ENCODE measurements around the gene PCDH8.

PCDH8 gene

GRCh38 chr13:52845334-52845761 lies 3.1 kb downstream of the PCDH8 start:
- Histone ChIP-seq H4K20me1 (ENCODE audit: insufficient read depth, low read length, poor library complexity, severe bottlenecking) (no peaks in the 10 kb centered on the region), H3F3A (ENCODE audit: low read depth) (no peaks in the 10 kb centered on the region), H3K27me3 (ENCODE audit: insufficient read depth, low read length, poor library complexity, severe bottlenecking) (no peaks in the 10 kb centered on the region), H2AFZ (ENCODE audit: low read length) (no peak overlapping the region), H3K9ac (ENCODE audit: low read depth, low read length, poor library complexity, severe bottlenecking) (no peak overlapping the region), H3K9me2 (replicated peaks; ENCODE audit: low read depth, low read length) (no peaks in the 10 kb centered on the region), H3K4me2 (ENCODE audit: low read depth, low read length, poor library complexity, severe bottlenecking) (no peak overlapping the region), H3K79me2 (ENCODE audit: insufficient read depth, low read length) (no peaks in the 10 kb centered on the region), H3K9me3 (ENCODE audit: insufficient read depth, low read depth, low read length) (no peaks in the 10 kb centered on the region), H3K4me1 (ENCODE audit: insufficient read depth, low read length, poor library complexity, severe bottlenecking) (no peaks in the 10 kb centered on the region), H3K4me3 (ENCODE audit: low read length, poor library complexity, severe bottlenecking) (no peak overlapping the region), H3K36me3 (ENCODE audit: insufficient read depth, low read length) (no peaks in the 10 kb centered on the region)
- TF ChIP-seq EZH2phosphoT487 (IDR thresholded peaks at IDR 0.05; ENCODE audit: borderline replicate concordance) (no peak), CTCF (conservative IDR thresholded peaks at IDR 0.05; ENCODE audit: low read length) (0 out of 2 replicates have a peak, but pooled peaks have one; percentile 10)

GRCh38 chr13:52844836-52845235 lies 3.6 kb downstream of the PCDH8 start:
- Histone ChIP-seq H4K20me1 (ENCODE audit: insufficient read depth, low read length, poor library complexity, severe bottlenecking) (no peaks in the 10 kb centered on the region), H3K4me1 (ENCODE audit: insufficient read depth, low read length, poor library complexity, severe bottlenecking) (no peaks in the 10 kb centered on the region), H3K27me3 (ENCODE audit: insufficient read depth, low read length, poor library complexity, severe bottlenecking) (no peaks in the 10 kb centered on the region), H3K79me2 (ENCODE audit: insufficient read depth, low read length) (no peaks in the 10 kb centered on the region), H3K9ac (ENCODE audit: low read depth, low read length, poor library complexity, severe bottlenecking) (no peak overlapping the region), H3K4me2 (ENCODE audit: low read depth, low read length, poor library complexity, severe bottlenecking) (no peak overlapping the region), H3K9me2 (replicated peaks; ENCODE audit: low read depth, low read length) (no peaks in the 10 kb centered on the region), H3F3A (ENCODE audit: low read depth) (no peaks in the 10 kb centered on the region), H3K9me3 (ENCODE audit: insufficient read depth, low read depth, low read length) (no peaks in the 10 kb centered on the region), H2AFZ (ENCODE audit: low read length) (no peak overlapping the region), H3K4me3 (ENCODE audit: low read length, poor library complexity, severe bottlenecking) (no peak overlapping the region), H3K36me3 (ENCODE audit: insufficient read depth, low read length) (no peaks in the 10 kb centered on the region)
- no peak for TF ChIP-seq EZH2phosphoT487 (IDR thresholded peaks at IDR 0.05; ENCODE audit: borderline replicate concordance)
- TF ChIP-seq CTCF (conservative IDR thresholded peaks at IDR 0.05; ENCODE audit: low read length) = no peak

- Histone ChIP-seq H3K9me2 (replicated peaks; ENCODE audit: low read depth, low read length) (no peaks in the 10 kb centered on the region), H3F3A (ENCODE audit: low read depth) (no peaks in the 10 kb centered on the region), H2AFZ (ENCODE audit: low read length) (no peak overlapping the region), H3K4me2 (ENCODE audit: low read depth, low read length, poor library complexity, severe bottlenecking) (no peak overlapping the region), H3K36me3 (ENCODE audit: insufficient read depth, low read length) (no peaks in the 10 kb centered on the region), H3K9me3 (ENCODE audit: insufficient read depth, low read depth, low read length) (no peaks in the 10 kb centered on the region), H4K20me1 (ENCODE audit: insufficient read depth, low read length, poor library complexity, severe bottlenecking) (no peaks in the 10 kb centered on the region), H3K79me2 (ENCODE audit: insufficient read depth, low read length) (no peaks in the 10 kb centered on the region), H3K9ac (ENCODE audit: low read depth, low read length, poor library complexity, severe bottlenecking) (no peak overlapping the region), H3K4me1 (ENCODE audit: insufficient read depth, low read length, poor library complexity, severe bottlenecking) (no peaks in the 10 kb centered on the region), H3K27me3 (ENCODE audit: insufficient read depth, low read length, poor library complexity, severe bottlenecking) (no peaks in the 10 kb centered on the region), H3K4me3 (ENCODE audit: low read length, poor library complexity, severe bottlenecking) (no peak overlapping the region)
- TF ChIP-seq CTCF (conservative IDR thresholded peaks at IDR 0.05; ENCODE audit: low read length) = no peak
- TF ChIP-seq EZH2phosphoT487 (IDR thresholded peaks at IDR 0.05; ENCODE audit: borderline replicate concordance) = no peak
Observed at GRCh38 chr13:52842441-52842840, 6.0 kb downstream of the PCDH8 start.

Data from Loucy (cell line).